ENCODE data around the gene GSTM3.

- TF ChIP-seq NFE2L2 (IDR thresholded peaks at IDR 0.05; ENCODE audit: low read length) (no peak), MEIS2 (CRISPR knock-in tag; IDR thresholded peaks at IDR 0.05) (no peak), MXI1 (IDR thresholded peaks at IDR 0.05; ENCODE audit: borderline replicate concordance, low read depth, low read length) (no peak), FOXO4 (CRISPR knock-in tag; conservative IDR thresholded peaks at IDR 0.05) (no peak), SMYD3 (CRISPR knock-in tag; IDR thresholded peaks at IDR 0.05) (no peak), POLR2AphosphoS5 (IDR thresholded peaks at IDR 0.05; ENCODE audit: low read depth, low read length) (no peak)
- TF ChIP-seq, protein P1, sequence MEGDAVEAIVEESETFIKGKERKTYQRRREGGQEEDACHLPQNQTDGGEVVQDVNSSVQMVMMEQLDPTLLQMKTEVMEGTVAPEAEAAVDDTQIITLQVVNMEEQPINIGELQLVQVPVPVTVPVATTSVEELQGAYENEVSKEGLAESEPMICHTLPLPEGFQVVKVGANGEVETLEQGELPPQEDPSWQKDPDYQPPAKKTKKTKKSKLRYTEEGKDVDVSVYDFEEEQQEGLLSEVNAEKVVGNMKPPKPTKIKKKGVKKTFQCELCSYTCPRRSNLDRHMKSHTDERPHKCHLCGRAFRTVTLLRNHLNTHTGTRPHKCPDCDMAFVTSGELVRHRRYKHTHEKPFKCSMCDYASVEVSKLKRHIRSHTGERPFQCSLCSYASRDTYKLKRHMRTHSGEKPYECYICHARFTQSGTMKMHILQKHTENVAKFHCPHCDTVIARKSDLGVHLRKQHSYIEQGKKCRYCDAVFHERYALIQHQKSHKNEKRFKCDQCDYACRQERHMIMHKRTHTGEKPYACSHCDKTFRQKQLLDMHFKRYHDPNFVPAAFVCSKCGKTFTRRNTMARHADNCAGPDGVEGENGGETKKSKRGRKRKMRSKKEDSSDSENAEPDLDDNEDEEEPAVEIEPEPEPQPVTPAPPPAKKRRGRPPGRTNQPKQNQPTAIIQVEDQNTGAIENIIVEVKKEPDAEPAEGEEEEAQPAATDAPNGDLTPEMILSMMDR (CRISPR knock-in tag; IDR thresholded peaks at IDR 0.05): no peak
These were observed at the start of gene GSTM3 for GRCh38 chr1:109740615-109741373.

Data from HepG2 (cell line).